Measurements from ENCODE around the gene RSPH10B2.

DNA sequence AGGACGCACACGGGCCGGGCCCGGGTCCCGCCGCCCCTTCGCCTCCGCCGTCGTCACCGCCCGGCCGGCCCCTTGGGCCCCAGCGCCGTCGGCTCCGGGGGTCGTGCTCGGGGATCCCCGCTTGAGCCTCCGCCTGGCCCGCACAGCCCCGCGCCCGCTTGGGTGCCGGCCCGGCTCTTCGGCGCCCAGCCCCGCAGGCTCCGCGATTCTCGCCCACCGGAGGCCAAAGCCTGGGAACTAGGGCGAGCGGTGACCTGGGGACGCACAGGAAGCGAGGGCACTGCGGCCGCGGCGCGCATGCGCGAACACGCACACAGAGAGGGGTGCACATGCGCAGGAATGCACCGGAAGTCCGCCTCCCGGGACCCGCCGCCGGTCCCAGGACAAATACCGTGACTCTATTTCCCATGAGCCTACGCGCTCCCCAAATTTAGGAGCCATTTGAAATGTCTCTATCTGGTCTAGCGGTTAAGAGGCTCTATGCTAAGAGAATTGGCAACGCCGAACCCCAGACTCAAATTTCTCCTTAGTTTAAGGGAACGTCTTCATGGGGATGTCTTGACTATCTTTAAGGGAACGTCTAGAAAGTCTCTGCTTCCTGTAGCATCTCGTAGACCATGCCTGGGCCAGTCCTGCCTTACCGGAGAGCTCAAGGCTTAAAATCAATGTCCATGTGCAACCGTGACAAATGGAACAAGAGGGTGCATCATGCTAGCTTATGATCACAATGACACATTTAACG lies 47.1 kb upstream of the RSPH10B2 start, which contains the start of gene ZNF12:
- TF ChIP-seq CTCF (conservative IDR thresholded peaks at IDR 0.05; ENCODE audit: low read length): no peak
- TF ChIP-seq EZH2phosphoT487 (IDR thresholded peaks at IDR 0.05; ENCODE audit: borderline replicate concordance, low read depth, low read length): no peak
